Measurements from ENCODE around the gene EP300.

GRCh38 chr22:41223535-41223934 lies 131.1 kb downstream of the EP300 start:
- TF ChIP-seq, protein P1, sequence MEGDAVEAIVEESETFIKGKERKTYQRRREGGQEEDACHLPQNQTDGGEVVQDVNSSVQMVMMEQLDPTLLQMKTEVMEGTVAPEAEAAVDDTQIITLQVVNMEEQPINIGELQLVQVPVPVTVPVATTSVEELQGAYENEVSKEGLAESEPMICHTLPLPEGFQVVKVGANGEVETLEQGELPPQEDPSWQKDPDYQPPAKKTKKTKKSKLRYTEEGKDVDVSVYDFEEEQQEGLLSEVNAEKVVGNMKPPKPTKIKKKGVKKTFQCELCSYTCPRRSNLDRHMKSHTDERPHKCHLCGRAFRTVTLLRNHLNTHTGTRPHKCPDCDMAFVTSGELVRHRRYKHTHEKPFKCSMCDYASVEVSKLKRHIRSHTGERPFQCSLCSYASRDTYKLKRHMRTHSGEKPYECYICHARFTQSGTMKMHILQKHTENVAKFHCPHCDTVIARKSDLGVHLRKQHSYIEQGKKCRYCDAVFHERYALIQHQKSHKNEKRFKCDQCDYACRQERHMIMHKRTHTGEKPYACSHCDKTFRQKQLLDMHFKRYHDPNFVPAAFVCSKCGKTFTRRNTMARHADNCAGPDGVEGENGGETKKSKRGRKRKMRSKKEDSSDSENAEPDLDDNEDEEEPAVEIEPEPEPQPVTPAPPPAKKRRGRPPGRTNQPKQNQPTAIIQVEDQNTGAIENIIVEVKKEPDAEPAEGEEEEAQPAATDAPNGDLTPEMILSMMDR (IDR thresholded peaks at IDR 0.05), result no peak
- TF ChIP-seq POLR2A (IDR thresholded peaks at IDR 0.05), result no peak
